GM12891 (cell line): ENCODE measurements around the gene VAMP2.
A peak's percentile ranks its signal among the peaks of the same experiment; 100 is the strongest.

Source experiments
- DNase-seq: peaks from one replicate; pipeline ENCODE4 v3.0.0; 2011; ENCODE audit warnings: low spot score; ENCODE audit not compliant: insufficient read length
- FAIRE-seq: peaks from 2 replicates; lab custom pipeline; 2011; peaks lifted over from hg19 to GRCh38; lab: Jason Lieb, UNC
- PAX5 ChIP-seq: IDR thresholded peaks from 2 replicates; pipeline ENCODE4 v1.6.1; 2011; ENCODE audit warnings: low read length, moderate library complexity, mild to moderate bottlenecking; ENCODE audit not compliant: insufficient read depth, severe bottlenecking
- POLR2A ChIP-seq: IDR thresholded peaks from 2 replicates; pipeline ENCODE4 v1.6.1; 2011; ENCODE audit warnings: low read depth, low read length, control low read depth
- POLR2AphosphoS5 ChIP-seq: IDR thresholded peaks from 2 replicates; pipeline ENCODE4 v1.6.1; 2011; ENCODE audit warnings: low read depth, low read length, control low read depth
- POU2F2 ChIP-seq: IDR thresholded peaks from 2 replicates; pipeline ENCODE4 v1.6.1; 2011; ENCODE audit warnings: low read depth, mild to moderate bottlenecking, control low read depth, low read length, moderate library complexity
- SPI1 ChIP-seq: IDR thresholded peaks from 2 replicates; pipeline ENCODE4 v1.6.1; 2011; ENCODE audit warnings: low read depth, low read length, control low read depth
- TAF1 ChIP-seq: IDR thresholded peaks from 2 replicates; pipeline ENCODE4 v1.6.1; 2011; ENCODE audit warnings: low read depth, low read length, control low read depth

Gene VAMP2

GRCh38 chr17:8143581-8144400 is 19.0 kb downstream of the VAMP2 start:
- FAIRE-seq (no peak), DNase-seq (no peak)
- TF ChIP-seq POU2F2 (no peak), POLR2AphosphoS5 (no peak; the same call in 1 of the 2 replicates), TAF1 (no peak), POLR2A (no peak), SPI1 (no peak), PAX5 (no peak)

- FAIRE-seq = no peak
- TF ChIP-seq PAX5 = no peak
- no peak for TF ChIP-seq SPI1
- no peak; the same call in 1 of the 2 replicates for TF ChIP-seq POLR2AphosphoS5
- no peak for TF ChIP-seq POU2F2
- TF ChIP-seq TAF1 = no peak
- no peak for TF ChIP-seq POLR2A
- no peak for DNase-seq
These were observed 19.7 kb downstream of the VAMP2 start for GRCh38 chr17:8142887-8143580.

- DNase-seq = no peak
- TF ChIP-seq PAX5 (no peak), POLR2AphosphoS5 (0 out of 2 replicates have a peak, but pooled peaks have one; percentile 6)
- no peak for FAIRE-seq
These were observed 20.4 kb downstream of the VAMP2 start for GRCh38 chr17:8142158-8142886.

- TF ChIP-seq TAF1 = no peak
- FAIRE-seq (no peak), DNase-seq (no peak)
These were observed 21.0 kb downstream of the VAMP2 start for GRCh38 chr17:8141741-8142140.

GRCh38 chr17:8141045-8141444 is 21.7 kb downstream of the VAMP2 start:
- no peak for FAIRE-seq
- no peak for DNase-seq
- TF ChIP-seq SPI1 (no peak), POU2F2 (no peak), TAF1 (no peak), PAX5 (no peak), POLR2AphosphoS5 (no peak), POLR2A (no peak)

- DNase-seq = no peak
- no peak for FAIRE-seq
- no peak for TF ChIP-seq PAX5
- TF ChIP-seq POU2F2 = no peak
- TF ChIP-seq POLR2AphosphoS5 = no peak
- TF ChIP-seq TAF1 = no peak
- no peak for TF ChIP-seq SPI1
- no peak for TF ChIP-seq POLR2A
These were observed 22.4 kb downstream of the VAMP2 start for GRCh38 chr17:8140065-8141029.

GRCh38 chr17:8138672-8139371 is 23.9 kb downstream of the VAMP2 start:
- FAIRE-seq (peak; percentile 99), DNase-seq (peak; percentile 81)
- TF ChIP-seq POU2F2 (peak; percentile 54; the same call in 1 of the 2 replicates), PAX5 (no peak), POLR2AphosphoS5 (no peak; the same call in 1 of the 2 replicates), SPI1 (no peak), TAF1 (peak; percentile 23; the same call in 1 of the 2 replicates)

- DNase-seq = no peak
- no peak for FAIRE-seq
- no peak for TF ChIP-seq TAF1
- no peak for TF ChIP-seq POLR2AphosphoS5
- no peak for TF ChIP-seq POU2F2
- TF ChIP-seq SPI1 = no peak
- TF ChIP-seq PAX5 = no peak
- TF ChIP-seq POLR2A = no peak; the same call in 1 of the 2 replicates
These were observed 24.4 kb downstream of the VAMP2 start for GRCh38 chr17:8138374-8138671.
